Stimulated activated CD8-positive, alpha-beta memory T cell treated with anti-CD3 and anti-CD28 coated beads, Interleukin-15, amount 100 ng/mL, for 48 hours (primary cell): ENCODE data around the gene ZNF740.

Experiments used
- DNase-seq, 2 donors: peaks; one replicate each; pipeline ENCODE4 v3.0.0-alpha.2; 2020; ENCODE audit warnings: low read depth in 2 of 2

The ZNF740 gene

GRCh38 chr12:53226815-53227214 is 46.3 kb downstream of the ZNF740 start:
- DNase-seq: no peak

- DNase-seq: no peak
Observed at GRCh38 chr12:53227341-53227740, 46.8 kb downstream of the ZNF740 start.

GRCh38 chr12:53227836-53228235 is 47.3 kb downstream of the ZNF740 start:
- no peak for DNase-seq

GRCh38 chr12:53229454-53229853 is 48.9 kb downstream of the ZNF740 start:
- no peak for DNase-seq

GRCh38 chr12:53230108-53230845 is 49.8 kb downstream of the ZNF740 start:
- no peak for DNase-seq

GRCh38 chr12:53231671-53231920 is 51.1 kb downstream of the ZNF740 start:
- DNase-seq: no peak

- peak; percentile 49 to 60 for DNase-seq
Observed at GRCh38 chr12:53231921-53232645, 51.6 kb downstream of the ZNF740 start, which contains the start of gene RARG. Gene RARG, minus strand, starts transcription at chr12:53232209. Its CDS starts 4,664 bp downstream, at chr12:53227545.

GRCh38 chr12:53232646-53233461 is 52.3 kb downstream of the ZNF740 start:
- DNase-seq: no peak

GRCh38 chr12:53233671-53234121 is 53.2 kb downstream of the ZNF740 start:
- DNase-seq: no peak

- DNase-seq: no peak
Observed at GRCh38 chr12:53234271-53234914, 53.9 kb downstream of the ZNF740 start.

- no peak for DNase-seq
Observed at GRCh38 chr12:53235164-53235563, 54.6 kb downstream of the ZNF740 start.

GRCh38 chr12:53235742-53236442 is 55.4 kb downstream of the ZNF740 start:
- no peak for DNase-seq

GRCh38 chr12:53236443-53237111 is 56.1 kb downstream of the ZNF740 start:
- no peak for DNase-seq

- DNase-seq: no peak
Observed at GRCh38 chr12:53239643-53240258, 59.2 kb downstream of the ZNF740 start.

- no peak for DNase-seq
Observed at GRCh38 chr12:53241623-53242412, 61.3 kb downstream of the ZNF740 start.

- DNase-seq: no peak
Observed at GRCh38 chr12:53244337-53244736, 63.8 kb downstream of the ZNF740 start.
